Esophagus squamous epithelium (tissue), 4 donors: ENCODE results near the gene OR1D5.
"Not testable (repeated sequence)": the region's sequence is repeated elsewhere in the genome, so short reads cannot be mapped to it uniquely, and the experiment has no call there.

Experiments
- CTCF ChIP-seq, 6 experiments: fragments of 450-650 bp in 4 of 6; fragments of 200-600 bp in 2 of 6; sonication (generic) in 2 of 6; IDR thresholded peaks; one replicate each; pipeline ENCODE4 v1.5.1; 2016 to 2019; ENCODE audit warnings: antibody characterized with exemption in 6 of 6, mild to moderate bottlenecking in 4 of 6, moderate library complexity in 4 of 6
- POLR2A ChIP-seq, 4 donors: fragments of 450-650 bp; IDR thresholded peaks; one replicate each; pipeline ENCODE4 v1.6.1; 2017; ENCODE audit warnings: antibody characterized with exemption in 4 of 4, mild to moderate bottlenecking in 4 of 4, moderate library complexity in 3 of 4

- TF ChIP-seq CTCF, POLR2A (IDR thresholded peaks at IDR 0.05): not testable (repeated sequence)
Observed at GRCh38 chr17:3062824-3063377, 506 bp downstream of the OR1D5 start.
